Lower leg skin (tissue), 3 donors: ENCODE measurements around the gene CDON.

Source experiments
- POLR2A ChIP-seq, 2 donors: fragments of 450-650 bp; IDR thresholded peaks; one replicate each; pipeline ENCODE4 v1.6.1; 2016 to 2017; ENCODE audit warnings: antibody characterized with exemption in 2 of 2, mild to moderate bottlenecking in 1 of 2, moderate library complexity in 1 of 2
- TF ChIP-seq, protein P1 (sequence below), 3 donors: fragments of 450-650 bp; IDR thresholded peaks; one replicate each; pipeline ENCODE4 v1.5.1; 2016; ENCODE audit warnings: antibody characterized with exemption in 3 of 3, mild to moderate bottlenecking in 3 of 3, moderate library complexity in 2 of 3

DNA sequence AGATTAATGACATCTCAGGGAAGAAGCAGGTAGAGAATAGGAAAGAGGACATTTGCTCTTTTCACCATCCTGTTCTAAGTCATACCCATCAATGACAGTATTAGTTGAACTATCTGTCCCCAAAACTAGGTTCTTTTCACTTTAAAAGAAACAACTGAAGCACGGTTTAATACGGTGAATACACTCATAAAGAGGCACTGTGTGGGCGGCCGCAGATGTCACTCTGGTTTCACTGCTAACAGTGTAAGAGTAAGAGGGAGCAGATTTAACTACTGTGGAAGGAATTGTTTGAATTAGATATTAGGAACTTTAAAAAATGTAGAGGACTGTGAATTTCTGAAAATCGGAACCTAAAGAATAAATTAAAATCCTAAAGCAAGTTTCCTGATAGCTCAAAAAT, 67.4 kb downstream of the CDON start:
- TF ChIP-seq, protein P1, sequence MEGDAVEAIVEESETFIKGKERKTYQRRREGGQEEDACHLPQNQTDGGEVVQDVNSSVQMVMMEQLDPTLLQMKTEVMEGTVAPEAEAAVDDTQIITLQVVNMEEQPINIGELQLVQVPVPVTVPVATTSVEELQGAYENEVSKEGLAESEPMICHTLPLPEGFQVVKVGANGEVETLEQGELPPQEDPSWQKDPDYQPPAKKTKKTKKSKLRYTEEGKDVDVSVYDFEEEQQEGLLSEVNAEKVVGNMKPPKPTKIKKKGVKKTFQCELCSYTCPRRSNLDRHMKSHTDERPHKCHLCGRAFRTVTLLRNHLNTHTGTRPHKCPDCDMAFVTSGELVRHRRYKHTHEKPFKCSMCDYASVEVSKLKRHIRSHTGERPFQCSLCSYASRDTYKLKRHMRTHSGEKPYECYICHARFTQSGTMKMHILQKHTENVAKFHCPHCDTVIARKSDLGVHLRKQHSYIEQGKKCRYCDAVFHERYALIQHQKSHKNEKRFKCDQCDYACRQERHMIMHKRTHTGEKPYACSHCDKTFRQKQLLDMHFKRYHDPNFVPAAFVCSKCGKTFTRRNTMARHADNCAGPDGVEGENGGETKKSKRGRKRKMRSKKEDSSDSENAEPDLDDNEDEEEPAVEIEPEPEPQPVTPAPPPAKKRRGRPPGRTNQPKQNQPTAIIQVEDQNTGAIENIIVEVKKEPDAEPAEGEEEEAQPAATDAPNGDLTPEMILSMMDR (IDR thresholded peaks at IDR 0.05), result no peak
- no peak for TF ChIP-seq POLR2A (IDR thresholded peaks at IDR 0.05)
